IMR-90 (cell line): ENCODE measurements around the gene TMEM204. TPM values are rescaled to one million over a fixed set of nuclear protein-coding genes. Genes with fewer than 3 reads are reported as not detected.

Experiments used
- ATAC-seq: fragments of 200-7000 bp; cut with Tn5 transposase; 2 replicates; pipeline ENCODE4 v1.9.1; 2020; ENCODE audit warnings: low read depth, mild to moderate bottlenecking, moderate library complexity
- BruUV-seq: library from RNA; stranded (reverse); fragments of 400-500 nt; replicated peaks from 2 replicates; lab custom pipeline; 2021; lab: Mats Ljungman, UMichigan
- CTCF ChIA-PET: fragments of 300-600 bp; formaldehyde crosslinking; extraction: SDS; loops from one replicate; lab custom pipeline; 2021; ENCODE audit warnings: antibody characterized with exemption; lab: Yijun Ruan, JAX
- POLR2A ChIA-PET: fragments of 300-600 bp; sonication (Branson Sonifier 250); formaldehyde crosslinking; loops from one replicate; lab custom pipeline; 2022; ENCODE audit warnings: antibody characterized with exemption; ENCODE audit not compliant: unreplicated experiment; lab: Charles Lee
- DNase-seq: peaks from one replicate; pipeline ENCODE4 v3.0.0; 2013
- H2AFZ ChIP-seq: replicated peaks from 2 replicates; pipeline ENCODE3; 2013; ENCODE audit warnings: low read length, mild to moderate bottlenecking; ENCODE audit not compliant: poor library complexity
- H2AK5ac ChIP-seq: 2 replicates; pipeline ENCODE4 v1.6.1; 2013; ENCODE audit warnings: low read depth, low read length, inconsistent platforms
- H2AK9ac ChIP-seq: replicated peaks from 2 replicates; pipeline ENCODE3; 2013; ENCODE audit warnings: mild to moderate bottlenecking, low read depth, low read length, moderate library complexity; ENCODE audit not compliant: poor library complexity
- H2BK120ac ChIP-seq: 2 replicates; pipeline ENCODE4 v1.6.1; 2013; ENCODE audit warnings: low read depth, low read length, inconsistent platforms
- H2BK15ac ChIP-seq: 3 replicates; pipeline ENCODE4 v1.6.1; 2013; ENCODE audit warnings: low read depth, low read length, inconsistent platforms
- H2BK20ac ChIP-seq: 2 replicates; pipeline ENCODE4 v1.6.1; 2013; ENCODE audit warnings: low read depth, mild to moderate bottlenecking, inconsistent platforms, low read length, moderate library complexity
- H2BK5ac ChIP-seq: 2 replicates; pipeline ENCODE4 v1.6.1; 2013; ENCODE audit warnings: mild to moderate bottlenecking, low read depth, low read length, inconsistent platforms; ENCODE audit not compliant: poor library complexity, severe bottlenecking
- H3K14ac ChIP-seq: replicated peaks from 2 replicates; pipeline ENCODE4 v1.6.1; 2013; ENCODE audit warnings: low read depth, low read length, inconsistent platforms
- H3K18ac ChIP-seq: 2 replicates; pipeline ENCODE4 v1.6.1; 2013; ENCODE audit warnings: low read depth, low read length, control low read depth
- H3K23ac ChIP-seq: 2 replicates; pipeline ENCODE4 v1.6.1; 2013; ENCODE audit warnings: low read depth, low read length, inconsistent platforms
- H3K27ac ChIP-seq: 2 replicates; pipeline ENCODE4 v1.5.1; 2013; ENCODE audit warnings: mild to moderate bottlenecking, control low read depth, low read length; ENCODE audit not compliant: insufficient read depth
- H3K27me3 ChIP-seq: 2 replicates; pipeline ENCODE4 v1.6.1; 2013; ENCODE audit warnings: low read length; ENCODE audit not compliant: control insufficient read depth, insufficient read depth
- H3K36me3 ChIP-seq: 2 replicates; pipeline ENCODE4 v1.6.1; 2013; ENCODE audit warnings: low read length, mixed read lengths; ENCODE audit not compliant: control insufficient read depth, insufficient read depth
- H3K4ac ChIP-seq: 2 replicates; pipeline ENCODE4 v1.6.1; 2013; ENCODE audit warnings: low read depth, low read length, inconsistent platforms
- H3K4me1 ChIP-seq: 2 replicates; pipeline ENCODE4 v1.6.1; 2013; ENCODE audit warnings: low read length, mixed read lengths; ENCODE audit not compliant: control insufficient read depth, insufficient read depth
- H3K4me2 ChIP-seq: 2 replicates; pipeline ENCODE4 v1.6.1; 2013; ENCODE audit warnings: low read depth, mild to moderate bottlenecking, control low read depth, low read length, moderate library complexity
- H3K4me3 ChIP-seq: 2 replicates; pipeline ENCODE4 v1.5.1; 2013; ENCODE audit warnings: low read depth, mild to moderate bottlenecking, control low read depth, low read length, moderate library complexity; ENCODE audit not compliant: insufficient read depth
- H3K56ac ChIP-seq: 2 replicates; pipeline ENCODE4 v1.6.1; 2013; ENCODE audit warnings: low read length, inconsistent platforms; ENCODE audit not compliant: insufficient read depth; ENCODE audit errors: extremely low read depth
- H3K79me1 ChIP-seq, 2 experiments: 2 replicates each; pipeline ENCODE4 v1.6.1; 2013; ENCODE audit warnings: low read length in 2 of 2, inconsistent platforms in 1 of 2, low read depth in 1 of 2
- H3K9ac ChIP-seq: 2 replicates; pipeline ENCODE4 v1.6.1; 2013; ENCODE audit warnings: low read depth, low read length, control low read depth
- H3K9me1 ChIP-seq: 2 replicates; pipeline ENCODE4 v1.6.1; 2013; ENCODE audit warnings: low read length, inconsistent platforms; ENCODE audit not compliant: insufficient read depth
- H3K9me3 ChIP-seq: 2 replicates; pipeline ENCODE4 v1.6.1; 2013; ENCODE audit warnings: low read length; ENCODE audit not compliant: control insufficient read depth, insufficient read depth
- H4K20me1 ChIP-seq: 2 replicates; pipeline ENCODE4 v1.6.1; 2013; ENCODE audit warnings: low read length, inconsistent platforms; ENCODE audit not compliant: insufficient read depth
- H4K5ac ChIP-seq: 2 replicates; pipeline ENCODE4 v1.6.1; 2013; ENCODE audit warnings: mild to moderate bottlenecking, low read depth, low read length, control low read depth
- H4K8ac ChIP-seq, 2 experiments: 2 replicates each; pipeline ENCODE4 v1.6.1; 2013; ENCODE audit warnings: low read depth in 2 of 2, low read length in 2 of 2, control low read depth in 1 of 2, inconsistent platforms in 1 of 2
- H4K91ac ChIP-seq: 2 replicates; pipeline ENCODE4 v1.6.1; 2013; ENCODE audit warnings: low read depth, low read length, inconsistent platforms; ENCODE audit not compliant: insufficient read depth
- FOS ChIP-seq: fragments of 150-350 bp; IDR thresholded peaks from 2 replicates; pipeline ENCODE4 v1.6.1; 2016; ENCODE audit warnings: low read depth, low read length
- MAFK ChIP-seq: IDR thresholded peaks from 2 replicates; pipeline ENCODE4 v1.6.1; 2012; ENCODE audit warnings: low read depth, low read length, improper control_type of control experiment
- MAZ ChIP-seq: IDR thresholded peaks from 2 replicates; pipeline ENCODE4 v1.6.1; 2012; ENCODE audit warnings: low read depth, mild to moderate bottlenecking, low read length, improper control_type of control experiment, moderate library complexity, borderline replicate concordance
- MXI1 ChIP-seq: IDR thresholded peaks from 2 replicates; pipeline ENCODE4 v1.6.1; 2012; ENCODE audit warnings: low read depth, mild to moderate bottlenecking, low read length, moderate library complexity, borderline replicate concordance
- RAD21 ChIP-seq: IDR thresholded peaks from 2 replicates; pipeline ENCODE4 v1.6.1; 2012; ENCODE audit warnings: low read length, improper control_type of control experiment
- whole genome bisulfite sequencing, 2 experiments: methylation state at CpG; one replicate each; pipeline versions ENCODE4 v1.1.5 to v1.1.7; 2013; ENCODE audit warnings: missing lambda C conversion rate in 2 of 2; ENCODE audit not compliant: insufficient read length in 1 of 2; ENCODE audit errors: extremely low coverage in 2 of 2; 5-methylcytosine and 5-hydroxymethylcytosine counted together
- dilution Hi-C: fragments of 300-500 bp; cut with HindIII; formaldehyde crosslinking; loops from one replicate; pipeline ENCODE4 v1.14.3; 2018; ENCODE audit warnings: low sequenced_read_pairs; ENCODE audit not compliant: unreplicated experiment
- in situ Hi-C: fragments of 300-500 bp; cut with MboI; formaldehyde crosslinking; loops from 3 replicates; pipeline ENCODE4 v1.14.3; 2019; ENCODE audit warnings: low sequenced_read_pairs, inconsistent platforms, mixed read lengths
- intact Hi-C: fragments of 100-400 bp; cut with micrococcal nuclease; formaldehyde crosslinking; loops from 2 replicates; pipeline ENCODE4 v1.10.0; 2022
- polyA plus RNA-seq, 3 experiments: library from polyadenylated mRNA; depleted of rRNA; stranded (reverse); fragments of >200 nt; gene quantifications; 2 replicates each; pipeline ENCODE4 v1.2.3, GENCODE V29; 2012; ENCODE audit warnings: low replicate concordance in 1 of 3
- total RNA-seq: library from RNA; depleted of rRNA; stranded (reverse); fragments of >200 nt; gene quantifications from 2 replicates; pipeline ENCODE4 v1.2.3, GENCODE V29; 2012
- TF ChIP-seq, protein P1 (sequence below): conservative IDR thresholded peaks from 2 replicates; pipeline ENCODE4 v1.5.1; 2012; ENCODE audit warnings: mild to moderate bottlenecking, low read depth, low read length, improper control_type of control experiment

Gene TMEM204
- total and polyA plus RNA-seq, 2 of the 4 experiments (the other 2 are of a cell fraction): 7.0 to 12.3 TPM

DNA sequence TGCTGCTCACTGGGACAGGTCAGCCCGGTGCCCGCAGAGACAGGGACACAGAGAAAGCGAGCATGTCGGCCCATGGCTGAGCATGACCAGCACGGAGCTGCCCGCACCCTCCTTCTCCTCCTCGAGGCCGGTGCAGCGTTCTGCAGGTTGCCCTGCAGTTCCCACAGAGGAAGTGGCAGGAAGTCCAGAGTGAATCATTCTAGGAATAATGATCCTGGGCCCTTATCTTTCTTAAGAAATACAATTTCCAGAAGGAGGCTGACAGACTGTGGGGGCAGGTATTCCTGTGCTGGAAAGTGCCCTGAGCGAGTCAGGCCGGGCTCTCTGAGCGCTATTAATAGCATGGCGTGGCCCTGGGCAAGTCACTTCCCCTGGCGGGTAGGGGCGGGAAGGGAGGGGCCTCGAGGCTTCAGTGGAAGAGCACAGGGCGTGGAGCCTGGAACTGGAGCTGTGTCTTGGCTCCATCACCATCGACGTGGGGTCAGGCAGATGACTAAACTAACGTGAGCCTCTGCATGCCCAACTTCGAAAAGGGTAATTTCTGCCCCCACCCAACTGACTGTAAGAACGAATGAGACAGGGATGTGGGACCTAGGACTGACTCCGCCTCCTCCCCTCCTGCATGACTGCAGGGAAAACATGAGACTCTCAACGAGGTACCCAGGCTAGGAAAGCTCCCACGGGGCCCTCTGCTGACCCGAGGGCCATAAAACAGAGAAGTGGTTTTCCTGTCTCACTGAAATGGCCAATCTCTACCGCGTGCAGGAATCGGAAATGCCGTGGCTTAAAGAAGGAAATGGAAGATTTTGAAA, 9.8 kb downstream of the TMEM204 start:
- dilution Hi-C loops: no loop called here
- no peak overlapping the region for H4K5ac ChIP-seq
- H3K9me1 ChIP-seq: 0 out of 2 replicates have a peak, but pooled peaks cover 9% of the 10 kb centered on the region
- H3K18ac ChIP-seq: no peak overlapping the region
- no peak overlapping the region for H3K27ac ChIP-seq
- H3K14ac ChIP-seq: no peak overlapping the region
- H3K79me1 ChIP-seq: peaks cover 6 to 45% of the 10 kb centered on the region in 2 experiments; a peak in 3 of 4 replicates
- 0 out of 2 replicates have a peak, but pooled peaks cover 3% of the 10 kb centered on the region for H4K20me1 ChIP-seq
- WGBS, 2 experiments: 93% methylated on average over 7 of the region's 30 CpGs; no CpG with 5 or more reads in 1 of the 2 experiments
- peak overlapping the region; percentile 51 for H2AFZ ChIP-seq
- no peak overlapping the region for H3K4me3 ChIP-seq
- H4K91ac ChIP-seq: no peak overlapping the region
- H3K4me2 ChIP-seq: no peak overlapping the region
- no peak overlapping the region for H3K4ac ChIP-seq
- ChIA-PET POLR2A (no interaction called here), CTCF (interaction anchor here (0.7 kb wide), 1 partner anchor 30 kb away, joined by 3 read pairs; no protein-coding TSS in a partner anchor)
- intact Hi-C loops: no loop called here
- no peak overlapping the region for H3K56ac ChIP-seq
- ATAC-seq (peak; percentile 53), DNase-seq (peak; percentile 76)
- H4K8ac ChIP-seq: peak overlapping the region in 1 of 2 experiments; percentile 38; a peak in 1 of 4 replicates
- H2AK9ac ChIP-seq: peak overlapping the region; percentile 77
- no peak overlapping the region for H2BK20ac ChIP-seq
- BruUV-seq: no TSS peak
- H2BK15ac ChIP-seq: no peak overlapping the region
- peak overlapping the region; percentile 21; the same call in 1 of the 2 replicates for H2AK5ac ChIP-seq
- no peaks in the 10 kb centered on the region for H3K9me3 ChIP-seq
- H3K36me3 ChIP-seq: peaks cover 22% of the 10 kb centered on the region
- no peaks in the 10 kb centered on the region for H3K27me3 ChIP-seq
- H3K9ac ChIP-seq: no peak overlapping the region
- H3K23ac ChIP-seq: no peak overlapping the region
- no peak overlapping the region for H2BK5ac ChIP-seq
- in situ Hi-C loops: no loop called here
- H2BK120ac ChIP-seq: no peak overlapping the region
- peaks cover 3% of the 10 kb centered on the region; the same call in 1 of the 2 replicates for H3K4me1 ChIP-seq
- TF ChIP-seq MXI1 (no peak), RAD21 (no peak), MAZ (no peak), MAFK (no peak), FOS (no peak)
- TF ChIP-seq, protein P1, sequence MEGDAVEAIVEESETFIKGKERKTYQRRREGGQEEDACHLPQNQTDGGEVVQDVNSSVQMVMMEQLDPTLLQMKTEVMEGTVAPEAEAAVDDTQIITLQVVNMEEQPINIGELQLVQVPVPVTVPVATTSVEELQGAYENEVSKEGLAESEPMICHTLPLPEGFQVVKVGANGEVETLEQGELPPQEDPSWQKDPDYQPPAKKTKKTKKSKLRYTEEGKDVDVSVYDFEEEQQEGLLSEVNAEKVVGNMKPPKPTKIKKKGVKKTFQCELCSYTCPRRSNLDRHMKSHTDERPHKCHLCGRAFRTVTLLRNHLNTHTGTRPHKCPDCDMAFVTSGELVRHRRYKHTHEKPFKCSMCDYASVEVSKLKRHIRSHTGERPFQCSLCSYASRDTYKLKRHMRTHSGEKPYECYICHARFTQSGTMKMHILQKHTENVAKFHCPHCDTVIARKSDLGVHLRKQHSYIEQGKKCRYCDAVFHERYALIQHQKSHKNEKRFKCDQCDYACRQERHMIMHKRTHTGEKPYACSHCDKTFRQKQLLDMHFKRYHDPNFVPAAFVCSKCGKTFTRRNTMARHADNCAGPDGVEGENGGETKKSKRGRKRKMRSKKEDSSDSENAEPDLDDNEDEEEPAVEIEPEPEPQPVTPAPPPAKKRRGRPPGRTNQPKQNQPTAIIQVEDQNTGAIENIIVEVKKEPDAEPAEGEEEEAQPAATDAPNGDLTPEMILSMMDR: 0 out of 2 replicates have a peak, but pooled peaks have one; percentile 2
